AG10803 (cell line): ENCODE measurements around the gene ZNF782.

Source experiments
- DNase-seq: peaks from one replicate; pipeline ENCODE4 v3.0.0; 2010; ENCODE audit warnings: low read depth
- H3K4me3 ChIP-seq: 2 replicates; pipeline ENCODE4 v1.5.1; 2011; ENCODE audit warnings: mild to moderate bottlenecking, low read length, control low read depth
- TF ChIP-seq, protein P1 (sequence below): conservative IDR thresholded peaks from 2 replicates; pipeline ENCODE4 v1.5.1; 2011; ENCODE audit warnings: mild to moderate bottlenecking, low read length, control low read depth, inconsistent platforms

Gene ZNF782

GRCh38 chr9:96877269-96877668 is 23.0 kb upstream of the ZNF782 start:
- H3K4me3 ChIP-seq: no peak overlapping the region
- TF ChIP-seq, protein P1, sequence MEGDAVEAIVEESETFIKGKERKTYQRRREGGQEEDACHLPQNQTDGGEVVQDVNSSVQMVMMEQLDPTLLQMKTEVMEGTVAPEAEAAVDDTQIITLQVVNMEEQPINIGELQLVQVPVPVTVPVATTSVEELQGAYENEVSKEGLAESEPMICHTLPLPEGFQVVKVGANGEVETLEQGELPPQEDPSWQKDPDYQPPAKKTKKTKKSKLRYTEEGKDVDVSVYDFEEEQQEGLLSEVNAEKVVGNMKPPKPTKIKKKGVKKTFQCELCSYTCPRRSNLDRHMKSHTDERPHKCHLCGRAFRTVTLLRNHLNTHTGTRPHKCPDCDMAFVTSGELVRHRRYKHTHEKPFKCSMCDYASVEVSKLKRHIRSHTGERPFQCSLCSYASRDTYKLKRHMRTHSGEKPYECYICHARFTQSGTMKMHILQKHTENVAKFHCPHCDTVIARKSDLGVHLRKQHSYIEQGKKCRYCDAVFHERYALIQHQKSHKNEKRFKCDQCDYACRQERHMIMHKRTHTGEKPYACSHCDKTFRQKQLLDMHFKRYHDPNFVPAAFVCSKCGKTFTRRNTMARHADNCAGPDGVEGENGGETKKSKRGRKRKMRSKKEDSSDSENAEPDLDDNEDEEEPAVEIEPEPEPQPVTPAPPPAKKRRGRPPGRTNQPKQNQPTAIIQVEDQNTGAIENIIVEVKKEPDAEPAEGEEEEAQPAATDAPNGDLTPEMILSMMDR: no peak
- DNase-seq: no peak

GRCh38 chr9:96875461-96876142 is 21.3 kb upstream of the ZNF782 start:
- peak overlapping the region; percentile 49 for H3K4me3 ChIP-seq
- DNase-seq: peak; percentile 18
- TF ChIP-seq, protein P1: peak; percentile 4; the same call in 1 of the 2 replicates

DNA sequence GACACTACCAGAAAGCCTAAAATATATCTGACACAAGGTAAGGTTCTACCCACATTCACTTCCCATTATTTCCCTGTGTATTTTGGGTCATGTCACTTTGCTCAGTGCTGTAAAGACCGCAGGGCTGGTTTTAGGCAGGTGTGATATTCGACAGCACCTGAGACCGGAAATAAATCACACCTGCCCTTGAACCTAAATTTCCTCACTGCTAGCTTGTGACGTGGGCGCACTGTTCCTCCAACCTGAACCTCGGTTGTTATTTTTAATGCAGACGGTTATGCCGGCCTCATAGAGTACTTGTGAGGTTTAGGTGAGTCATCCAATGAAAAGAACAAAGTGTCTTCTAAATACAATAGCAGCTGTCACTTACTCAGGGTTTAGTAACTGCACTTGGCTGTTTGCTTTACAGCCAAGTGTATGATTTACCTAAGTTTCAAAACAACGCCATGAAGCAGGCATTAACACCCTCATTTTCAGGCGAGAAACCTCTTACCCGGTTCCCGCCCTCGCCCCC is 20.7 kb upstream of the ZNF782 start:
- TF ChIP-seq, protein P1: no peak
- H3K4me3 ChIP-seq: no peak overlapping the region
- DNase-seq: no peak

DNA sequence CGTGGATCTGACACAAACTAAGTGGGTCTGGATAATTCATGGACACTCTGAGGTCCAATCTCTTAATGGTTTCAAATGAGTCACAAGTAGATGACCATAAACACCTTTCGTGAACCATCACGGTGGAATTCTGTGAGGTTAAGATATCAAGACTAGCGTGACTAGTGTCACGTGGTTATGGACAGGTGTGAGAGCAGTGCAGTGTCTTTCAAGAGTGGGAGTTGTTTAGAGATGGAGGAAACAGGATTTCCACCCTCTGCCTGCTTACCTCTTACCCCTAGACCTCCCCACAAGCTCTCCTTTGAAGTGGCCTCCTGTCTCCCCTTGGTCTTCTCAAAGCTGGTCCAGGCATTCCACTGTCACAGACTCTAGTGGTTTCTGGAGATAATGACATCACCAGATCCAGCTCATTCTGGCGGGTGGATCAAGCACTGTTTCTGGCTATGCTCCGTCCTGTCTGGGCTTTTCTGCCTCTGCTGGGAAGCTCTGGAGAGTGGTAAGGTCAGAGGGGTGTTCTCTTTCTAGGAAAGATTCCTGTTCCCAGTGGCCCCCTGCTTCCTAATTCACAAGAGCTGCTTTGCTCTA is 20.0 kb upstream of the ZNF782 start:
- no peak overlapping the region for H3K4me3 ChIP-seq
- TF ChIP-seq, protein P1: no peak
- DNase-seq: no peak

DNA sequence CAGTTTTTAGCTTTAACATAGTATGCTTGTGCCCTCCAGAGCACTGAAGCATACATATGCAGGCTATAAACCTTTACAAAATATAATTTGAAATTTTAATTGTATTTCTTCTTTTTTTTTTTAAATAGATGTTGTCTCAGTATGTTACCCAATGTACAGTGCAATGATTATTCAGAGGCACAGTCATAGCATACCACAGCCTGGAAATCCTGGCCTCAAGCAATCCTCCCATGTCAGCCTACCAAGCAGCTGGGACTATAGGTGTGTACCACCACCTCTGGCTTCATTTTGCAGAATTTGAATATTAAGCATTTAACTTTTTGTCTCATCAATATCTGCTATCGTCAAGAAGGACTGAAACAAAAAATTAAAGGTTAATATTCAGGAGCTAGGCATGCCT is 16.9 kb upstream of the ZNF782 start:
- TF ChIP-seq, protein P1: no peak
- no peak for DNase-seq
- no peak overlapping the region for H3K4me3 ChIP-seq

GRCh38 chr9:96868709-96869108 is 14.4 kb upstream of the ZNF782 start:
- no peak for DNase-seq
- TF ChIP-seq, protein P1: no peak

More at GRCh38 chr9:96868709-96869108, 14.4 kb upstream of the ZNF782 start:
- no peak overlapping the region for H3K4me3 ChIP-seq
